HL-60 (cell line): ENCODE data around the gene CERS4.

Source experiments
- CTCF ChIP-seq: IDR thresholded peaks from one replicate; pipeline ENCODE4 v1.5.1; 2011; ENCODE audit warnings: low read length, control low read depth, inconsistent platforms; ENCODE audit not compliant: insufficient read depth
- POLR2AphosphoS5 ChIP-seq: IDR thresholded peaks from 2 replicates; pipeline ENCODE4 v1.6.1; 2012; ENCODE audit warnings: low read depth
- TF ChIP-seq, protein P1 (sequence below): IDR thresholded peaks from 2 replicates; pipeline ENCODE4 v1.6.1; 2012; ENCODE audit warnings: low read depth; ENCODE audit not compliant: insufficient replicate concordance

GRCh38 chr19:8254286-8255001 lies 45.3 kb downstream of the CERS4 start:
- TF ChIP-seq POLR2AphosphoS5 (no peak), CTCF (no peak)
- TF ChIP-seq, protein P1, sequence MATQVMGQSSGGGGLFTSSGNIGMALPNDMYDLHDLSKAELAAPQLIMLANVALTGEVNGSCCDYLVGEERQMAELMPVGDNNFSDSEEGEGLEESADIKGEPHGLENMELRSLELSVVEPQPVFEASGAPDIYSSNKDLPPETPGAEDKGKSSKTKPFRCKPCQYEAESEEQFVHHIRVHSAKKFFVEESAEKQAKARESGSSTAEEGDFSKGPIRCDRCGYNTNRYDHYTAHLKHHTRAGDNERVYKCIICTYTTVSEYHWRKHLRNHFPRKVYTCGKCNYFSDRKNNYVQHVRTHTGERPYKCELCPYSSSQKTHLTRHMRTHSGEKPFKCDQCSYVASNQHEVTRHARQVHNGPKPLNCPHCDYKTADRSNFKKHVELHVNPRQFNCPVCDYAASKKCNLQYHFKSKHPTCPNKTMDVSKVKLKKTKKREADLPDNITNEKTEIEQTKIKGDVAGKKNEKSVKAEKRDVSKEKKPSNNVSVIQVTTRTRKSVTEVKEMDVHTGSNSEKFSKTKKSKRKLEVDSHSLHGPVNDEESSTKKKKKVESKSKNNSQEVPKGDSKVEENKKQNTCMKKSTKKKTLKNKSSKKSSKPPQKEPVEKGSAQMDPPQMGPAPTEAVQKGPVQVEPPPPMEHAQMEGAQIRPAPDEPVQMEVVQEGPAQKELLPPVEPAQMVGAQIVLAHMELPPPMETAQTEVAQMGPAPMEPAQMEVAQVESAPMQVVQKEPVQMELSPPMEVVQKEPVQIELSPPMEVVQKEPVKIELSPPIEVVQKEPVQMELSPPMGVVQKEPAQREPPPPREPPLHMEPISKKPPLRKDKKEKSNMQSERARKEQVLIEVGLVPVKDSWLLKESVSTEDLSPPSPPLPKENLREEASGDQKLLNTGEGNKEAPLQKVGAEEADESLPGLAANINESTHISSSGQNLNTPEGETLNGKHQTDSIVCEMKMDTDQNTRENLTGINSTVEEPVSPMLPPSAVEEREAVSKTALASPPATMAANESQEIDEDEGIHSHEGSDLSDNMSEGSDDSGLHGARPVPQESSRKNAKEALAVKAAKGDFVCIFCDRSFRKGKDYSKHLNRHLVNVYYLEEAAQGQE = no peak
